NCI-H82 treated with DMSO at 0.1 percent for 48 hours (cell line): ENCODE results near the gene PHF20.
"Not testable (repeated sequence)": the region's sequence is repeated elsewhere in the genome, so short reads cannot be mapped to it uniquely, and the experiment has no call there.

Experiments
- DNase-seq: peaks from one replicate; lab custom pipeline; 2025; ENCODE audit not compliant: unreplicated experiment; lab: John Stamatoyannopoulos, UW

The PHF20 gene

DNA sequence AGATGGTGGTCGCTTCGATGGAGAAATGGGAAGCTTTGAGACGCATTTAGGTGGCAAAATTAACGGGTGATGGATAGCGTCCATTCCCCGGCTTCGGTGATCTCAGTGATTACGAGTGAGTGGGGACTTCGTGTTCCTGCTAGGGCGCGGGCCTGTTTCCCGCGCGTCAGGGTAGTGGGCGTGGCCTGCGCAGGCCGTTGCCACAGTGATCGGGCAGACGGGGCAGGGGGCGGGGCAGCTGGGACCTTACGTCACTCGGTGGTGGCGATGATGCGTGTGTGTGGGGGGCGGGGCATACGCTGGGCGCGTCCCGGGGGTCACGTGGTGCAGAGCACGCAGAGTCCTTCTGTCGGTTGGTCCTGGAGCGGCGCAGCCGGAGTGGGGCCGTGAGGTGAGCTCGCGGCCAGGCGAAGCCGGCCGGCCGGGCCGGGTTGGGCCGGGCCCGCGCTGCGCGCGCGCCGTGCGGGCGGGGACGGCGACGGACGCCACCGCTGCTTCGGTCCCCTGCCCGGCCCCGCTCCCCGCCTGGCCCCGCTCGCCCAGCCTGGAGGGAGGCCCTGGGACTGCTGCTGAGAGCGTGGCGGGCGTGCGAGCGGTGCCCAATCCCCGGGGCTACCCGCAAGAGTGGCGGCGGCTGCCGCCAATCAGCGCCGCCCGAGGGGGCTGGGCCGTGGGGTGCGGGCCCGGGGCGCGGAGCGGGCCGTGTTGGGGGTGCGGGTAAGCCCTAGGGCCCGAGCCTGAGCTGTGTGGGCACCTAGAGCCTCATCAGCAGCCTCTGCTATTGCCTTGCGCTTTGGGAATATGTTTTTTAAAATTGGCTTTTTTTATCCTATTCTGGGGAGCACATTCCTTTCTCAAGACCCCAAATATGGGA lies at the start of gene PHF20:
Gene PHF20, plus strand, starts transcription at position 327 of the 874 bp plus-strand sequence. CDS start 29,508 bp downstream, outside the sequence.
- DNase-seq, result peak; percentile 93

- DNase-seq, result not testable (repeated sequence)
Observed at GRCh38 chr20:35723275-35723639, 48.6 kb upstream of the PHF20 start.

DNA sequence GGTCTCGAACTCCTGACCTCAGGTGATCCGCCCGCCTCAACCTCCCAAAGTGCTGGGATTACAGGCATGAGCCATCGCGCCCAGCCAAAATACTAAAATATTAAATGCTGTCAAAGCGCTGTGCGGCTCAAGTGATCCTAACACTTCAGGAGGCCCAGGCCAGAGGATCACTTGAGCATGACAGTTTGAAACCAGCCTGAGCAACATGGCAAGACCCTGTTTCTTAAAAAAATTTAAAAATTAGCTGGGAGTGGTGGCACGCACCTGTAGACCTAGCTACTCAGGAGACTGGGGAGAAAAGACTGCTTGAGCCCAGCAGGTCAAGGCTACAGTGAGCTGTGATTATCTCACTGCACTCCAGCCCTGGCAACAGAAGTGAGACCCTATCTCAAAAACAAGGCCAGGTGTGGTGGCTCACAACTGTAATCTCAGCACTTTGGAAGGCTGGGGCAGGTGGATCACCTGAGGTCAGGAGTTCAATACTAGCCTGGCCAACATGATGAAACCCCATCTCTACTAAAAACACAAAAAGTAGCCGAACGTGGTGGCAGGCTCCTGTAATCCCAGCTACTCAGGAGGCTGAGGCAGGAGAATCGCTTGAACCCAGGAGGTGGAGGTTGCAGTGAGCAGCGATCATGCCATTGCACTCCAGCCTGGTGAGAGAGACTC lies 48.0 kb upstream of the PHF20 start:
- not testable (repeated sequence) for DNase-seq

- DNase-seq, result no peak
Observed at GRCh38 chr20:35724321-35725230, 47.2 kb upstream of the PHF20 start.

DNA sequence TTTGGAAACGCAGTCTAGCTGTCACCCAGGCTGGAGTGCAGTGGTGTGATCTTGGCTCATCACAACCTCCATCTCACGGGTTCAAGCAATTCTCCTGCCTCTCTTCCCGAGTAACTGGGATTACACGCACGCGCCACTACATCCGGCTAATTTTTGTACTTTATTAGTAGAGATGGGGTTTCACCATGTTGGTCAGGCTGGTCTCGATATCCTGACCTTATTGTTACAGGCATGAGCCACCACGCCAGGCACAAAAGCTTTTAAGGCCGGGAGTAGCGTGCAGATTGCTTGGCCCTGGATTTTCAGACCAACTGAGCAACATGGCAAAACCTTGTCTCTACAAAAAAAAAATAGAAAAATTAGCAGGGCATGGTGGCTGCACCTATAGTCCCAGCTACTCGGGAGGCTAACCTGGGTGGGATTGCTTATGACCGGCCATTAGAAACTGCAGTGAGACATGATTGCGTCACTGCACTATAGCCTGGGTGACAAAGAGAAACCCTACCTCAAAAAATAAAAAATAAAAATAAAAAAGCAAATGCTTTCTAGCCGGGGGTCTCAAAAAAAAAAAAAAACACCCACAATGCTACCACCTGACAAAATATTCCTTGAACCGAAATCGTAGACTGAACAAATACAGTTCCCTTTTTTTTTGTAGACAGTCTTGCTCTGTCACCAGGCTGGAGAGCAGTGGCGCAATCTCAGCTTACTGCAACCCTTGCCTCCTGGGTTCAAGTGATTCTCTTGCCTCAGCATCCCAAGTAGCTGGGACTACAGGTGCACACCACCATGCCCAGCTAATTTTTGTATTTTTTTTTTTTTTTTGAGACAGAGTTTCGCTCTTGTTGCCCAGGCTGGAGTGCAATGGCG lies 44.7 kb upstream of the PHF20 start:
- no peak for DNase-seq

DNA sequence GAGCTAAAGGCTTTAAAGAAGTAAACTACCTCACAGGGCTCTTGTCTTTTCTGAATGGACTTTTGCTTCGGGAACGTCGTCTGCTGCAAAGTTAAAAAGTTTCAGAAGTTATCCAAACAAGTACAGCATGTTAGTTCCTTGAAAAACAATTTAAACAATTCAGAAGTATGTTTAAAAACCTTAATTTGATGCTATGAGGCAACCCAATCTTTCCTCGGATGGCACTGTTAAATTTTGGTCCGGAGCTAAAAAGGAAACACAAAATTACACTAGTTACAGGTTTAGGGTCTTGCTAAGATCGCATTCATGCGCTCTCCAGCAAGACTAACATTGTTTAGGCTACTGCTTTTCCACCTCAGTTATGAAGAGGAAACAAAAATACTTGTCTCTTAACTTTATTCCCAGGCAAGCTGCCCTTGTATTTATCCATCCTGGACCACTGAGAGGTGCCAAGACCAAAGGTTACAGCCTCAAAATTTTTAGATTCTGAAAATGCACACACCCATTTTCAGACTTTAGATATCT lies 42.5 kb upstream of the PHF20 start:
- DNase-seq, result no peak

DNA sequence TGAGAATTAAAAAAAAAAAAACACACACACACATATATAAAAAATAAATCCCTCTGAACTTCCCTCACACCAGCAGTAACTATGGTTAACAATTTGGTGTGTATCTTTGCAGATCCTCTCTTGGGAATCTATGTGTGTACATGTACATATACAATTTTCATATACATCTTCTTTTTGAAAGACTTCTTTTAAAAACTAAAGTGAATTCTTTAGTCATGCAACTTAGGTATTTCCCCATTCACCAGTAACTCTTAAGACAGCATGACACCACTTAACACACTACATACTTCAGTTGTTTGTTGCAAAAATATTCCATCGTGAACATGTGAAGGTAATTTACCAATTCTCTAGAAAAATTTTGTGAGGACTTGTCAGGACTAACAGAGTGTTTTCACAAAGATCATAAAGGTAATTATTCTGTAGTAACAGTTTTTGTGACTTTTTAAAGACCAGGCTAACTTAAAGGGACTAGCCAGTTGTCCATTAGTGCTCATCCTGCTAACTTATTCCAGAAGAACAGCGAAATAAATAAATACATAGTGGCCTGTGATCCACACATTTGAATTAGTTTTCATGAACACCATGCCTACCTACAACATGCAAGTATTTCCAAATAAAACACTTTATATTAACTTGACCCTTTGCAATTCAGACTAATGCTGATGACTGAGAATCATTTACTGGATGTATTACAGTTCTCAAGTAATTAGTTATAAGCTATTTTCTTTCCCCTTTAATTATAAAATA lies 41.8 kb upstream of the PHF20 start:
- no peak for DNase-seq

GRCh38 chr20:35730583-35731468 lies 41.0 kb upstream of the PHF20 start:
- DNase-seq, result peak; percentile 64

GRCh38 chr20:35731469-35731788 lies 40.4 kb upstream of the PHF20 start:
- DNase-seq, result no peak

- DNase-seq, result no peak
Observed at GRCh38 chr20:35731862-35732643, 39.8 kb upstream of the PHF20 start.

- no peak for DNase-seq
Observed at GRCh38 chr20:35732644-35732982, 39.2 kb upstream of the PHF20 start.

- no peak for DNase-seq
Observed at GRCh38 chr20:35734374-35734773, 37.4 kb upstream of the PHF20 start.

GRCh38 chr20:35734777-35735649 lies 36.8 kb upstream of the PHF20 start:
- no peak for DNase-seq

GRCh38 chr20:35735826-35736470 lies 35.9 kb upstream of the PHF20 start:
- peak; percentile 65 for DNase-seq

GRCh38 chr20:35737865-35738333 lies 33.9 kb upstream of the PHF20 start:
- no peak for DNase-seq

DNA sequence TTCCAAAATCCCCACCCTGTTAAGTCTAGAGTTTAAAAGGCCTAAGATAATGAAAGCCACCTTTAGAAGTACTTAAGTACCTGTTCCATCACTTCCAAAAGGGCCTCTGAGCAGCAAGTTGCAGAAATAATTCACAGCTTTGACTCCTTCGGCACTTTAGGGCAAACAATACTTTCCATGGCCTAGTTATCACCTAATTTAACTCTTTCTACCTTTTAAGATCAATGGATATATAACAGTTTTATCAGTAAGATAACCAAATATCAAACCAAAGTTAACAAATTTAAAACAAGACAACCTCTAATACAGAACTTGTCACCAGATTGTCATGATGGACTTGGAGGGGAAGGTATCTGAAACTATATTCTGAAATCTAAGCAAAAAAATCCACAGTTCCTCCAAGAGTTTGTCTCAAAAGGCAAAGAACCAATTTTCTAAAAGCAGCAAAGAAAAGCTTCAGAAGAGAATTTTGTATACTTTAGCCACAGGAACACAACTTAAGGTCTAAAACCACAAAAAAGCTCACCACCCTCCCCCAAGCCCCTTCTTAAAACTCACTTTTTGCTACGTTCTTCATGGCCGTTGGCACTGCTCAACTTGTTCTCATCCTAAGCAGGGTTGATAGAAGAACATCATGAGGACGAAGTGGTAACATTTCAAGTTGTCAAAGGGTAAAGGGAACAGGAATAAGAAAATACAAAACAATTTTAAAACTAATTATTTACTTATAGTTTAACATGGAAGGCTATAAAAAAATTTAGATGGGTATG lies 33.2 kb upstream of the PHF20 start:
- DNase-seq, result no peak
